Measurements from ENCODE around the gene PRDM1. TPM values are rescaled to one million over a fixed set of nuclear protein-coding genes. Genes with fewer than 3 reads are reported as not detected.

PRDM1 gene
- total RNA-seq, 4 donors from 2014 or later: 31.3 to 51.9 (median 40.9) TPM

DNA sequence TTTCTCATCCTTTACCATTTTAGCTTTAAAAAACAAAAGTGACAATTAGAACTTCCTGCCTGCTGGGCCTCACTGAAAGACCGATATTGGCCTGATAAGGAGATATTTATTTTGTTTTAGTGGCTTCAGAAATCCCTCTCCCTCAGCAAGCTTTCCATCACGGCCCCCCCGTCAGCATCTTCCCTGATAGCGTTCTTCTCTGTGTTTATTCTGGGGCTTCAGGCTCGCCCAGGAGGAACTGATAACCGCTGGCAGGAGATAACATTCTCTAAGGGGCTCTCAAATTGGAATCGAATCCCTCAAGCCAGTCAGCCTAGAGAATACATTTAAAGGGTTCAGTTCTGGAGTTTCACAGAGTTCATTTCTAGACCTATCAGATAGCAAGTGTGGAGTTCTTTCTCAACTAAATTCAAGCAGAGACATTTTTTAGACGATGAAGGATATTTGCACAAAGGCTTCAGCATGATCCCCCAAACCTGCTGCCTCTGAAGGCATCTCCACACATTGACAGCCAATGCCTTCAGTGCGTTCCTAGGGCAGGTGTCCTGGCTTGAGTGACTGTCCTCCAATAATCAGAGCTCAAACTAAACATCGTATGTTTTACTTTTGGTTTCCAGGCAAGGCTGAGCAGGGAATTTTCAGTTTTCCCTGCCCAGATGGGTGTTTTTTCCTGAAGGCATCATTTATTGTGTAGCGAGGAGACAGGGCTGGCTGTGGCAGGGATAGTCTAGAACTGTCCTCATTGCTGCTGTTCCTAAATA, 17.0 kb downstream of the PRDM1 start:
- TF ChIP-seq POLR2A (IDR thresholded peaks at IDR 0.05): no peak
- TF ChIP-seq CTCF (IDR thresholded peaks at IDR 0.05): no peak
- WGBS, 2 donors: 68 to 73% methylated on average over 11 of the region's 11 CpGs
- H3K4me3 ChIP-seq (ENCODE audit: low read depth, poor library complexity, severe bottlenecking): no peak overlapping the region
- no peak for DNase-seq (ENCODE audit: low spot score in 2 of 2)
- intact Hi-C loops (cut with DNase I; ENCODE audit: low total_unique reads): no loop called here

DNA sequence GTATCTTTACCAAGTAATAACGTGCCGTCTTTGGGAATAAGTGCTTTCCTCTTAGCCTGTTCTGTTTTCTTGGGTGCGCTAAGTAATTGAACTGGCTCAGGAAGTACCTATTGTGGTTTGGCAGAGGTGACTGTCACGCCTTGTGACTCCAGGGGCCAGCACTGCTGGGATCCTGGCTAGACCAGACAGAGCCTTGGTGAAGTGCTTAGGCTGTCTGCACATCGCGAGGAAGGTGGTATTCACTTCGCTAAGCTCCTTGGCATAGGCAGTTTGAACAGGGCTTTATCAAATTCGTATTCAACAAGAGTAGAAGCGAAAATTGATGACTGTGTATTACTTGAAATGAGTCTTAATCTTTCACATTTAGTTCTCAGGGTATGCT, 17.6 kb downstream of the PRDM1 start:
- TF ChIP-seq POLR2A (IDR thresholded peaks at IDR 0.05) (no peak), CTCF (IDR thresholded peaks at IDR 0.05) (no peak)
- no peak for DNase-seq (ENCODE audit: low spot score in 2 of 2)
- 37 to 54% methylated on average over 9 of the region's 9 CpGs for WGBS, 2 donors
- intact Hi-C loops (cut with DNase I; ENCODE audit: low total_unique reads): no loop called here
- no peak overlapping the region for H3K4me3 ChIP-seq (ENCODE audit: low read depth, poor library complexity, severe bottlenecking)

DNA sequence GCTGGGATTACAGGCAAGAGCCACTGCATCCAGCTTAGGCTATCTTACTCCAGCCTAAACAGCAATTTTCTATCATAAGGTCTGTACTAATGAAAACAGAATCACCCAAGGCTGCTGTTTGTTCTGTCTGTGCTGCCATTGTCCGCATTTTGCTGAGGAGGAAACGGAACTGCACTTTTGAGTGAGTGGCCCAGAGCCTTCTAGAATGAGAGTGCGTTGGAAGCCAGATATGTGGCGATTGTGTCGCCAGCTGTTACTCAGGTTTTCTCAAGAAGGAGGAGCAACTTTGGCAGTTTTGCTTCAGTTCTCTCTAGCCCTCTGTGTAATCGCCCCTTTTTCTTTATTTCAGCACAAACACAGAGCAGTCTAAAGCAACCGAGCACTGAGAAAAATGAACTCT, 18.3 kb downstream of the PRDM1 start:
- no peak for TF ChIP-seq POLR2A (IDR thresholded peaks at IDR 0.05)
- no peak for TF ChIP-seq CTCF (IDR thresholded peaks at IDR 0.05)
- no peak overlapping the region for H3K4me3 ChIP-seq (ENCODE audit: low read depth, poor library complexity, severe bottlenecking)
- DNase-seq (ENCODE audit: low spot score in 2 of 2): no peak
- intact Hi-C loops (cut with DNase I; ENCODE audit: low total_unique reads): no loop called here
- 91 to 96% methylated on average over 7 of the region's 7 CpGs for WGBS, 2 donors

- no peak overlapping the region for H3K4me3 ChIP-seq (ENCODE audit: low read depth, poor library complexity, severe bottlenecking)
- intact Hi-C loops (cut with DNase I; ENCODE audit: low total_unique reads): no loop called here
- no peak for DNase-seq (ENCODE audit: low spot score in 2 of 2)
- TF ChIP-seq CTCF (IDR thresholded peaks at IDR 0.05) (no peak), POLR2A (IDR thresholded peaks at IDR 0.05) (no peak)
- WGBS, 2 donors: 96 to 97% methylated on average over 21 of the region's 21 CpGs
Measured at GRCh38 chr6:106104941-106105340, 18.8 kb downstream of the PRDM1 start.

- WGBS, 2 donors: 96 to 98% methylated on average over 22 of the region's 22 CpGs
- DNase-seq (ENCODE audit: low spot score in 2 of 2): no peak
- no peak for TF ChIP-seq CTCF (IDR thresholded peaks at IDR 0.05)
- no peak for TF ChIP-seq POLR2A (IDR thresholded peaks at IDR 0.05)
- intact Hi-C loops (cut with DNase I; ENCODE audit: low total_unique reads): no loop called here
- no peak overlapping the region for H3K4me3 ChIP-seq (ENCODE audit: low read depth, poor library complexity, severe bottlenecking)
Measured at GRCh38 chr6:106105493-106105892, 19.4 kb downstream of the PRDM1 start.
